NCI-H2107 treated with DMSO at 0.1 percent for 48 hours (cell line): ENCODE results near the gene DEK.
"Not testable (repeated sequence)": the region's sequence is repeated elsewhere in the genome, so short reads cannot be mapped to it uniquely, and the experiment has no call there.

Experiments used
- DNase-seq: peaks from one replicate; lab custom pipeline; 2025; ENCODE audit not compliant: unreplicated experiment; lab: John Stamatoyannopoulos, UW

The DEK gene

GRCh38 chr6:18241208-18242038 is 22.9 kb downstream of the DEK start:
- no peak for DNase-seq

- DNase-seq, result no peak
These were observed 24.1 kb downstream of the DEK start for GRCh38 chr6:18240230-18240629.

GRCh38 chr6:18237167-18237566 is 27.2 kb downstream of the DEK start:
- DNase-seq, result no peak

GRCh38 chr6:18235524-18235923 is 28.8 kb downstream of the DEK start:
- no peak for DNase-seq

GRCh38 chr6:18234564-18234963 is 29.8 kb downstream of the DEK start:
- DNase-seq, result no peak

- not testable (repeated sequence) for DNase-seq
These were observed 30.6 kb downstream of the DEK start for GRCh38 chr6:18233770-18234169.

- not testable (repeated sequence) for DNase-seq
These were observed 32.5 kb downstream of the DEK start for GRCh38 chr6:18231856-18232255.

- DNase-seq, result not testable (repeated sequence)
These were observed 35.7 kb downstream of the DEK start for GRCh38 chr6:18228590-18228989.

- DNase-seq, result not testable (repeated sequence)
These were observed 37.2 kb downstream of the DEK start for GRCh38 chr6:18227166-18227565.

- DNase-seq, result not testable (repeated sequence)
These were observed 37.8 kb downstream of the DEK start for GRCh38 chr6:18226451-18227105.

GRCh38 chr6:18221288-18221615 is 43.1 kb downstream of the DEK start:
- DNase-seq, result no peak

- DNase-seq, result no peak
These were observed 44.7 kb downstream of the DEK start for GRCh38 chr6:18219591-18219990.

GRCh38 chr6:18218233-18218632 is 46.1 kb downstream of the DEK start:
- DNase-seq, result no peak

- DNase-seq, result no peak
These were observed 47.9 kb downstream of the DEK start for GRCh38 chr6:18216411-18216810.

- DNase-seq, result no peak
These were observed 48.9 kb downstream of the DEK start for GRCh38 chr6:18215436-18215835.

GRCh38 chr6:18214003-18214402 is 50.3 kb downstream of the DEK start:
- DNase-seq, result no peak

- no peak for DNase-seq
These were observed 50.9 kb downstream of the DEK start for GRCh38 chr6:18213439-18213838.

GRCh38 chr6:18212231-18212630 is 52.1 kb downstream of the DEK start:
- no peak for DNase-seq

- no peak for DNase-seq
These were observed 53.0 kb downstream of the DEK start for GRCh38 chr6:18211338-18211737.

- no peak for DNase-seq
These were observed 53.6 kb downstream of the DEK start for GRCh38 chr6:18210707-18211106.

- DNase-seq, result no peak
These were observed 54.7 kb downstream of the DEK start for GRCh38 chr6:18209539-18210197.

- not testable (repeated sequence) for DNase-seq
These were observed 55.6 kb downstream of the DEK start for GRCh38 chr6:18208778-18209177.
